ENCODE results near the gene PPP1R14B.

DNA sequence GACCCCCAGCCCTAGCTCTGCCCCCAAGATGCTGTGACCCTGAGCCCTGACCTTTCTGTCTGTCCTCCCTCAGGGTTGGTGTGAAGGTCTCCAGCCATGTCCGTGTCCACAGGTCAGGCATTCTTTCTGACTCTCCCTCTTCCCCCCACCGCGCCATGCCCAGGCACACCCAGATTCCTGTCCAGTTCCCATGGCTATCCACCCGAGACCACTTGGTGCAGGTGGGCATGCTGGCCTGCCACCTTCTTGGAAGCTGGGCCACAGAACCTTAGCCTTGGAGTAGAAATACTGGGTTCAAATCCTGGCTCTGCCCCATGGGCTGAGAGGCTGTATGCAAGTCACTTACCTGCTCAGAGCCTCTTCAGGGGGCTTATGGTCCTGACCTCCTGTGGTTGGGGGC is 2.3 kb upstream of the PPP1R14B start:
- TF ChIP-seq, protein P1, sequence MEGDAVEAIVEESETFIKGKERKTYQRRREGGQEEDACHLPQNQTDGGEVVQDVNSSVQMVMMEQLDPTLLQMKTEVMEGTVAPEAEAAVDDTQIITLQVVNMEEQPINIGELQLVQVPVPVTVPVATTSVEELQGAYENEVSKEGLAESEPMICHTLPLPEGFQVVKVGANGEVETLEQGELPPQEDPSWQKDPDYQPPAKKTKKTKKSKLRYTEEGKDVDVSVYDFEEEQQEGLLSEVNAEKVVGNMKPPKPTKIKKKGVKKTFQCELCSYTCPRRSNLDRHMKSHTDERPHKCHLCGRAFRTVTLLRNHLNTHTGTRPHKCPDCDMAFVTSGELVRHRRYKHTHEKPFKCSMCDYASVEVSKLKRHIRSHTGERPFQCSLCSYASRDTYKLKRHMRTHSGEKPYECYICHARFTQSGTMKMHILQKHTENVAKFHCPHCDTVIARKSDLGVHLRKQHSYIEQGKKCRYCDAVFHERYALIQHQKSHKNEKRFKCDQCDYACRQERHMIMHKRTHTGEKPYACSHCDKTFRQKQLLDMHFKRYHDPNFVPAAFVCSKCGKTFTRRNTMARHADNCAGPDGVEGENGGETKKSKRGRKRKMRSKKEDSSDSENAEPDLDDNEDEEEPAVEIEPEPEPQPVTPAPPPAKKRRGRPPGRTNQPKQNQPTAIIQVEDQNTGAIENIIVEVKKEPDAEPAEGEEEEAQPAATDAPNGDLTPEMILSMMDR (conservative IDR thresholded peaks at IDR 0.05; ENCODE audit: low read depth, low read length) = no peak
- no peak for TF ChIP-seq EZH2 (IDR thresholded peaks at IDR 0.05; ENCODE audit: low read length, unreplicated experiment)
